Measurements from ENCODE around the gene HAGHL.

Gene HAGHL

DNA sequence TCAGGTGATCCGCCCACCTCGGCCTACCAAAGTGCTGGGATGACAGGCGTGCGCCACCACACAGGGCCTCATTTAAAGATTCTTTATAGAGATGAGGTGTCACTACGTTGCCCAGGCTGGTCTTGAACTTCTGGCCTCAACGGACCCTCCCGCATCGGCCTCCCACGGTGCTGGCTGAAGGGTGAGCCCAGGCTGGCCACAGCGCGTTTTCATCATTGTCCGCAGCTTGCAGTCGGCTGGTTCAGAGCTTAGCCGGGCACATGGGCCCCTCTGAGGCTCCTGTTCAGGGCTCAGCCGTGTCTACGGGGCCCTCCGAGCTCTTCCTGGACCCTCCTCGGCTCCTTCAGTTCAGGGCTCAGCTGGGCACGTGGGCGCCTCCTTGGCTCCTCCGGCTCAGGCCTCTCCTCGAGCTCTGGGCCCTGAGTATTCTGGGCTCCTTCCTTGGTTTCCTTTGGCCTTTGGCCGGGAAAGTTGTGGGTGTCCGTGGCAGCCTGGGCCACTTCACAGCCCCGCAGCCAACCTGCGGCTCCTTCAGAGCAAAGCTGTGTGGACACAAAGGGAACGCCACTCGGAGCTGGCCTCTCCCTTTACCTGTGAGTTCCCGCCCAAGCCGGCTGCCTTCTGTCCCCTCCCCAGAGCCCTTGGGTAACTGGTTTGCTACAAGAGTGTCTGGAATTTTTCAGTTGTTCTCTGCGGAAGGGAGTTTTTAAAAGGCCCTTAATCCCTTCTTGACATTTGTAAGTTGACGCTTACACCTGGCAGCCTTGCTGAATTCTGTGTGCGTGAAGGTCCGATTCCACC, 32.4 kb downstream of the HAGHL start:
- no peak for DNase-seq (ENCODE audit: low spot score)

DNA sequence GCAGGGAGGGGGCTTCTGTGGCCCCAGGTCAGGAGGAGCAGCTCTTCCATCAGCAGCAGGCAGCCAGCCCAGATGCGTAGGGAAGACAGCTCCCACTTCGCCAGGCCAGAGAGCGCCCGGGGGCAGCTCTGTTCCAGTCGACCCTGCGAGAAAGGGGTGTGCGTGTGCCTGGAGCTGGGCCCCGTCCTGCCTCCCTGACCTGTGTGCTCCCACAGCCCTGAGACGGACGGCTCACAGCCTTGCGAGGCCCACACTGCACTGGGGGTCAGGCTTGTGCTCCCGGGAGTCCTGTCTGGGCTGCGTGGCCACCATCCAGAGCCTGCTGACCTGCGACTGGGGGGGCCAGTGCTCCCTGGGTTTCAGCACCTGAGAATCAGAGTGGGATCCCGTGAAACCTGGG, 33.2 kb downstream of the HAGHL start:
- no peak for DNase-seq (ENCODE audit: low spot score)

DNA sequence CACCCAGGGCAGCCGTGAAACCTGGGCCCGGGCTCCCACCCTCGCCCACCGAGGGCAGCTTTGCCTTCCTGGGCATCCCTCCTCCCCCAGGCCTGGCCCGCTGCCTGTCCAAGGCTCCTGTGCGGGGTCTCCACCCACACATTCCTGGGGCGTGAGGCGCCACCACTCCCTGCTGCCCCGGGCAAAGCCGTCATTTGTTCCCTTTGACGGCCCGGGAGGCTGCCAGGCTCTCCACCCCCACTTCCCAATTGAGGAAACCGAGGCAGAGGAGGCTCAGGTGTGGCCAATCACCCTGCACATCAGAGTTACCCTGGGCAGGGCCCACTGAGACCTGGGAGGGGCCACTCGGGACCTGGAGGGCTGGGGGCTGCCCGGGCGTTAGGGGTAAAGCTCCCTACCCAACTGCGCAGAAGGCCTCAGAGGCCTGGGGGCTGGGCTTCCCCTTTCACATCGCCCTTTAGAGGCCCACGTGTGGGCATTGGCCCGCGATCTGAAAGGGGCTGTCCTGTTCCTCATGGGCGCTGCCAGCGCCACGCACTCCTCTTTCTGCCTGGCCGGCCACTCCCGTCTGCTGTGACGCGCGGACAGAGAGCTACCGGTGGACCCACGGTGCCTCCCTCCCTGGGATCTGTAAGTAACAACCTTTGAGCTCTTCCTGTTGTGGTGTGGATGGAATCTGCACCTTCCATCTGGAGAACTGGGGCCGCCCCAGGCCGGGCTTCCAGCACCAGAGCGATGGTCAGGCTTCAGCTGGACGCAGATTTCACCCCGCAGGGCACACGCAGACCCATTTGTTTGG, 33.8 kb downstream of the HAGHL start, which contains the start of gene MSLN:
TSS of gene MSLN (plus strand) at position 190 of the 799 bp plus-strand sequence. CDS start 1,947 bp downstream, outside the sequence.
- no peak for DNase-seq (ENCODE audit: low spot score)

DNA sequence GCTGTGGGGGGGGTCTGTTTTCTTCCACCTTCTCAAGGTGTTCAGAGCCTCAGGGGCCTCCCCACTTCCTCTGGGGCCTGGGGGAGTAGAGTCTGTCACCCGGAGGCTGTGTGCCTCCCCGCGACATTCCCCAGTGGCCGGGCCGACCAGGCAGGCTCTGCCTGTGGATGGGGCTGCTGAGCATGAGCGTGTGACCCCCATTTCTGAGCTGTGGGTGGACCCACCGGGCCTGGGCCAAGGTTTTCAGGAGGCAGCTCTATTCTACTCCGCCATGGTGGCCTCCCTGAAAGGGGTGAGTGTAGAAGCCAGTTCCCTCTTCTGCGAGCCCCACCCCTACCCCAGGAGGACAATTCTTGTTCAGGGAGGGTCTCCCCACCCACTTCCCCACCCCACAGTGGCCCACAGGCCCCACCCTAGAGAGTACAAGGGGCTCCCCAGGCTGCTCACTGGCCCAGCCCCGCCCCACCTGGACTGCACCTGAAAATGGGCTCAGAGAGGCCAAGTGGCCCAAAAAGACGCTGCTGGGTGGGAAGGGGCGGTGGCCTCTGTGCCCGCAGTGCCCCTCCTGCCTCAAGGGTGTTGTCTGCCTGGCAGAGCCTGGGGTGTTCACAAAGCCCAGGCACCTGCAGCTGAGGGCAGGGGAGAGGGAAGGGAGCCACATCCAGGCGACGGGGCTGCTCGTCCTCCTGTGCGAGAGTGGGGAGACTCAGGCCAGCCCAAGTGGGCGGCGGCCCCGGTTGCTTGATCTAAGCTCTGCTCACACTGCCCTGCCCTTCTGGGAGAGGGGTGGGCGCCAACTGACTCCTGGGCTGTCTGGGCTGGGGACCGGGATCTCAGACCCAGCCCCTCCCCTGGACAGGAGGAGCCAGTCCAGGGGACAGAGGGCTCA, 35.0 kb downstream of the HAGHL start:
- DNase-seq (ENCODE audit: low spot score): no peak

DNA sequence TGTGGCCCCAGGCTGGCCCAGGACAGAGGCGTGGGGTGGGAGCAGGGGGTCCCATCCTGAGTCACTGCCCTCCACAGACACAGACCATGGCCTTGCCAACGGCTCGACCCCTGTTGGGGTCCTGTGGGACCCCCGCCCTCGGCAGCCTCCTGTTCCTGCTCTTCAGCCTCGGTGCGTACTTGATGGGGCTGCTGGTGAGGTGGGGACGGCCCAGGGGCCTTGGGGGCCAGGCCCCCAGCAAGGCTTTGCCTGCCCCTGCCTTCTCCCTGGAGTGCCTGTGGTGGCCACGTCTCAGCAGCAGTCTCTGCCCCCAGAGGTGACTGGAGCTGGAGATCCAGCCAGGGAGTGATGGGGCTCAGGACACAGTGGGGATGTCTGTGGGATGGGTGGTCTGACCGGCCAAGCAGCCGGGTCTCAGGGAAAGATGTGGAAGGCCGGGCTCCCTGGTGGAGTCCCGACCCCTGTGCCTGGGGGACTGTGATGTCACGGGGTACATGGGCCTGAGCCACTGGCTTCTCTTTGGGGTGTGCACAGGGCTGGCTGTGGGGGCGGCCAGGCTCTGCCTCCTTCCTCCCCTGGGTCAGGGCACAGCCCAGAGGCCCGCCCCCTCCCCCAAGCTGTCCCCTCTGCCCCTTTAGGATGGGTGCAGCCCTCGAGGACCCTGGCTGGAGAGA, 35.8 kb downstream of the HAGHL start:
- DNase-seq (ENCODE audit: low spot score): no peak

DNA sequence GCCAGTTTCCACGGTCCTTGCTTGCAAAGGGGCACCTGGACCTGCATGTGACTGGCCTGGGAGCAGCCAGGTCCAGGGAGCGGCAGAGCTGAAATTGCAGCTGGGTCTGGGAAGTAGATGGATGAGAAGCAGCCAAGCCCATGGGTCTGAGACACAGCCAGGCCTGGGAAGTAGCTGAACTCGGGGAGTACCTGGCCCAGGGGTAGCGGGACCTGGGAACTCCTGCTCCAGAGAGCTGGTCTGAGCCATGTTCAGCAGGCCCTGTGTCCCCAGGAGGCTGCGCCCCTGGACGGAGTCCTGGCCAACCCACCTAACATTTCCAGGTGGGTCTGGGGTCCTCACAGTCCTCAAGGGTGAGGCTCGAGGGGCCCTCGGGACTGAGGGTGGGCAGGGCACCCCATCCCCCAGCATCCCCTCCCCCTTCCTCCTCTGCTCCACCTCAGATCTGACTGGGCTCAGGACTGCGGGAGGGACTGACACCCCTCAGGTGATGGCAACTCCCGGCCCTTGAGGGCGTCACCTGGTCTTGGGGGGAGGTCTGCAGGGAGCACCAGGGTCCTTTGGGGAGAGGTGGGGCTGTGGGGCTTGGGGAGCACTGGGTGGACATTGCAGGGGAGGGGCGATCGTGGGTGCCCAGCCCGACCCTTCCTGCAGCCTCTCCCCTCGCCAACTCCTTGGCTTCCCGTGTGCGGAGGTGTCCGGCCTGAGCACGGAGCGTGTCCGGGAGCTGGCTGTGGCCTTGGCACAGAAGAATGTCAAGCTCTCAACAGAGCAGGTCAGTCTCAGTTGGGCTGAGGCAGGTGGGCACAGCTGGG, 36.7 kb downstream of the HAGHL start:
- DNase-seq (ENCODE audit: low spot score): no peak

DNA sequence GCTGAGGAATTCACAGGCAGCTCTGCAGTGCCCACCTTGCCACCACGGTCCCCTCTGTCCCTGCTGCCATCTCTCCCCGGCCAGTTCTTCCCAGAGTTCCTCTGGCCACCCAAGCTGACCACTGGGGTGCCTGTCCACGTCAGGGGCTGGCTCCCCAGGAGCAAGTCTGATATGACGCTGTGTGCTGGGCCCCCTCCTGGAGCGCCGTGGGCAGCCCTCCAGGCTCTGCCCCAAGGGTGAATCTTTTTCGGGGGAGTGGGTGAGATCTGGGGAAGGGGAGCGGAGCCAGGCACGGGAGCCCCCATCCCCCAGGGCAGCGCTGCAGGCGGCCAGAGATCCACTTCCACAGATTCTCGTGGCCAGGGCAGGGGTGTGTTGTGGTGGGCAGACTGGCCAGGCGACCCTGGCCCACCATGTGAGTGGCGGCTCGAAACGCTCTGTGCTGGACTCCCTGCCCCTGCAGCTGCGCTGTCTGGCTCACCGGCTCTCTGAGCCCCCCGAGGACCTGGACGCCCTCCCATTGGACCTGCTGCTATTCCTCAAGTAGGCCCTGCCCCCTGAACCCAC, 37.4 kb downstream of the HAGHL start:
- no peak for DNase-seq (ENCODE audit: low spot score)

DNA sequence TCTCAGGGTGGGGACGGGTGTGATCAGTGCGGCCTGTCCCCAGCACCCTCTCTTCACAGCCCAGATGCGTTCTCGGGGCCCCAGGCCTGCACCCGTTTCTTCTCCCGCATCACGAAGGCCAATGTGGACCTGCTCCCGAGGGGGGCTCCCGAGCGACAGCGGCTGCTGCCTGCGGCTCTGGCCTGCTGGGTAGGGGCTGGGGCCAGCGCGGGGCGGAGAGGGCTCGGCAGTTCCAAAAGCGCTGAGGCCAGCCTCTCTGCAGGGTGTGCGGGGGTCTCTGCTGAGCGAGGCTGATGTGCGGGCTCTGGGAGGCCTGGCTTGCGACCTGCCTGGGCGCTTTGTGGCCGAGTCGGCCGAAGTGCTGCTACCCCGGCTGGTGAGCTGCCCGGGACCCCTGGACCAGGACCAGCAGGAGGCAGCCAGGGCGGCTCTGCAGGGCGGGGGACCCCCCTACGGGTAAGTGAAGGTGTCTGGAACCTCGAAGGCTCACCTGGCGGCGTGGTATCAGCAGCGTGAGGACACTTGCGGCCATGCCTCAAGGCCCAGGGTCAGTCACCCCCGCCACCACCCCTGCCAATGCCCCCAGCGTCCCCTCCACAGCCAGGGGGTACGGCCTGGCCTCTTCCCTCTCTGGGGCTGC, 38.1 kb downstream of the HAGHL start:
- DNase-seq (ENCODE audit: low spot score): no peak

DNA sequence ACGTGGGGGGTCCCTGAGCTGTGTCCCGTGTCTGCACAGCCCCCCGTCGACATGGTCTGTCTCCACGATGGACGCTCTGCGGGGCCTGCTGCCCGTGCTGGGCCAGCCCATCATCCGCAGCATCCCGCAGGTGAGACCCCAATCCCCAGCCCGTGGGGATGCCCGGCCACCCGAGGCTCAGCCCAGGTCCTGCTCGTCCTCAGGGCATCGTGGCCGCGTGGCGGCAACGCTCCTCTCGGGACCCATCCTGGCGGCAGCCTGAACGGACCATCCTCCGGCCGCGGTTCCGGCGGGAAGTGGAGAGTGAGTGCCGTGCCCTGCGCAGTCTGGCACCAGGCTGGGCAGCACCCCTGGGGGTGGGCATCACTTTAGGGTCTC, 38.6 kb downstream of the HAGHL start:
- DNase-seq (ENCODE audit: low spot score): no peak

DNA sequence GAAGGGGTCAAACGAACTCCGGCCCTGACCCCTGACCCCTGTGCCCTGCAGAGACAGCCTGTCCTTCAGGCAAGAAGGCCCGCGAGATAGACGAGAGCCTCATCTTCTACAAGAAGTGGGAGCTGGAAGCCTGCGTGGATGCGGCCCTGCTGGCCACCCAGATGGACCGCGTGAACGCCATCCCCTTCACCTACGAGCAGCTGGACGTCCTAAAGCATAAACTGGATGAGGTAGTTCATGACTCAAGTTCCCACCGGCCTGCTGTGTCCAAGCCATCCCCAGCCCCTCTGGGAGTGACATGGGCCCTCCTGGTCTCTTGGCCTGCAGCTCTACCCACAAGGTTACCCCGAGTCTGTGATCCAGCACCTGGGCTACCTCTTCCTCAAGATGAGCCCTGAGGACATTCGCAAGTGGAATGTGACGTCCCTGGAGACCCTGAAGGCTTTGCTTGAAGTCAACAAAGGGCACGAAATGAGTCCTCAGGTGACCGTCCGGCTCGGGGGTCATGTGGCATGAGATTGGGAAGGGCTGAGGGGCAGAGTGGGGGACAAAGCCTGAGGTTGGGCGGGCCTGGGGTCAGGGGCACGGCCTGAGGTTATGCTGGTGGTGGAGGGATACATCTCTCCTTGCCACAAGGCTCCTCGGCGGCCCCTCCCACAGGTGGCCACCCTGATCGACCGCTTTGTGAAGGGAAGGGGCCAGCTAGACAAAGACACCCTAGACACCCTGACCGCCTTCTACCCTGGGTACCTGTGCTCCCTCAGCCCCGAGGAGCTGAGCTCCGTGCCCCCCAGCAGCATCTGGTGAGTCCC, 39.3 kb downstream of the HAGHL start:
- no peak for DNase-seq (ENCODE audit: low spot score)

DNA sequence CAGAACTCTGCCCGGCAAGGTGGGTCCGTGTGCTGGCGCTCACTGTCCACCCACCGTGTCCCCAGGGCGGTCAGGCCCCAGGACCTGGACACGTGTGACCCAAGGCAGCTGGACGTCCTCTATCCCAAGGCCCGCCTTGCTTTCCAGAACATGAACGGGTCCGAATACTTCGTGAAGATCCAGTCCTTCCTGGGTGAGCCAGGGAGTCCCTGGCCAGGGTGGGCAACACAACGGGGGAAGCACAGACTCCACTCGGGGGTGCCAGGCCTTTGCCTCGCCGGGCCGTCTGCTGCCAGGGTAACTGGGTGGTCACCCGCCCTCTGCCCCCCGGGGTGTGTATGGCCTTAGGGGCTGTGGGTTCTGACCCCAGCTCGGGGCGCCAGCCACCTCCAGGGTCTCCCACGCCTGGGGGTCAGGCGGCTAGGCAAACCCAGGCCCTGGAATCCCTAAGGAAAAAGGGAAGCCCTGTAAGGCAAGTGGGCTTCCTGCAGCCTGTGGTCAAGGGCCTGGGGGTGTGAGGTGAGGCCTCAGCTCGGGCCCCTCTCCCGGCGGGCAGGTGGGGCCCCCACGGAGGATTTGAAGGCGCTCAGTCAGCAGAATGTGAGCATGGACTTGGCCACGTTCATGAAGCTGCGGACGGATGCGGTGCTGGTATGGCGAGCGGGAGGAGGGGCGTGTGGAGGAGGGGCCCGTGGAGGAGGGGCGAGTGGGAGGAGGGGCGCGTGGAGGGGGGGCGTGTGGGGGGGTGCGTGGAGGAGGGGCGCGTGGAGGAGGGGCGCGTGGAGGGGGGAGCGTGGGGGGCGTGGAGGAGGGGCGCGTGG, 40.1 kb downstream of the HAGHL start:
- DNase-seq (ENCODE audit: low spot score): no peak

DNA sequence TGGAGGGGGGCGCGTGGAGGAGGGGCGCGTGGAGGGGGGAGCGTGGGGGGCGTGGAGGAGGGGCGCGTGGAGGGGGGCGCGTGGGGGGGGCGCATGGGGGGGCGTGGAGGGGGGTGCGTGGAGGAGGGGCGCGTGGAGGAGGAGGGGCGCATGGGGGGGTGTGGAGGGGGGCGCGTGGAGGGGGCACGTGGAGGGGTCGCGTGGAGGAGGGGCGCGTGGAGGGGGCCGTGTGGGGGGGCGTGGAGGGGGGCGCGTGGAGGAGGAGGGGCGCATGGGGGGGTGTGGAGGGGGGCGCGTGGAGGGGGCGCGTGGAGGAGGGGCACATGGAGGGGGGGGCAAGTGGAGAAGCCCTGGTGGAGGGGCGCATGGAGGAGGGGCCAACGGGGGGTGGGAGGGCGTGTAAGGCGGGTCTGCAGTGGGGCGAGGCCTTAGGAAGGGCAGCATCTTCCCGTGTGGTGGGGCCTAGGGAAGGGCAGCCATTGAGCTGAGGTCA, 40.9 kb downstream of the HAGHL start:
- no peak for DNase-seq (ENCODE audit: low spot score)

DNA sequence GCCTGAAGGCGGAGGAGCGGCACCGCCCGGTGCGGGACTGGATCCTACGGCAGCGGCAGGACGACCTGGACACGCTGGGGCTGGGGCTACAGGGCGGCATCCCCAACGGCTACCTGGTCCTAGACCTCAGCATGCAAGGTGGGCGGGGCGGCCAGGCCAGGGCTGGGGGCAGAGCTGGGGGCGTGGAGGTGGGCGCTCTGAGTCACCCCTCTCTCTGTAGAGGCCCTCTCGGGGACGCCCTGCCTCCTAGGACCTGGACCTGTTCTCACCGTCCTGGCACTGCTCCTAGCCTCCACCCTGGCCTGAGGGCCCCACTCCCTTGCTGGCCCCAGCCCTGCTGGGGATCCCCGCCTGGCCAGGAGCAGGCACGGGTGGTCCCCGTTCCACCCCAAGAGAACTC, 41.5 kb downstream of the HAGHL start:
- DNase-seq (ENCODE audit: low spot score): no peak

DNA sequence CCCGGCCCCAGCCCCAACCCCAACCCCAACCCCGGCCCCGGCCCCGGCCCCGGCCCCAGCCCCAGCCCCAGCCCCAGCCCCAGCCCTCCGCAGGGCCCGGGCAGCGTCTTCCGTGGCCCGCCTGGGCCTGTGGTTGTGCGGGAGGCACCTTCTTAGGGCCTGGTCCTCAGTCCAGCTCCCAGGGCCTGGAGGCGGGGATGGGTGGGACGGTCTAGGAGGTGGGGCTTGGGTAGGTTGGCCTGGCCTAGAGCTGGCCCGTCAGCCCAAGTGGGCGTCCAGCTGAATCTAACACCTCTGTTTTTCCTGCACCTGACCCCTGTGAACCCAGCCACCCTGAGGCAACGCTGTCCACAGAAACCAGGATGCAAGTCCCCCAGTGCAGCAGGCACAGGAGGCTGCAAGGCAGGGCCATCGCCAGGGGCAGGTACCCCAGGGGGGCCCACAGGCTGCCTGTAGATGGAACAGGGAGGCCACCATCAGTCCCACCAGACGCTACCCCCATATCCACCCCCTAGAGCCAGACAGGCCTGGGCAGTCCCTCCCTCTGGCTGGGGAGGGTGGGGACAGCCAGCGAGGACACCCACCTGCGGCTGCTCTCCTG, 42.4 kb downstream of the HAGHL start:
- DNase-seq (ENCODE audit: low spot score): no peak

DNA sequence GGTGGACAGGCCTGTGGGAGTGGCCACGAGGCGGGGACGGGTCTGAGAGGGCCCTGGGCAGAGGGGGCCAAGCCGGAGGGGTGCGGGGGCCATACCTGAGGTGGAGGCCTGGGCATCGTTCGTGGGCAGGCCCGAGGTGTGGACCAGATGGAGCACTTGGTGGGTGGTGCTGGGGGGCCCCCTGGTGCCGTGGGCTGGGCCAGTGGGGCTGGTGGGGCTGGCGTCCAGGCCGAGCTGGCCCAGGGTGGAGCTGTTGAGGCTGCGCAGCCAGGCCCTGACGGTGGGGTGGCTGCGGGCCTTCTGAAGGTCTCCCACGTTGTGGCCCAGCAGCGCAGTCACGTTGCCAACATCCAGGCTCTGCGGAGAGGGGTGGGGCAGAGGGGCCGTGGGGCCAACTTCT, 43.0 kb downstream of the HAGHL start:
- DNase-seq (ENCODE audit: low spot score): no peak

DNA sequence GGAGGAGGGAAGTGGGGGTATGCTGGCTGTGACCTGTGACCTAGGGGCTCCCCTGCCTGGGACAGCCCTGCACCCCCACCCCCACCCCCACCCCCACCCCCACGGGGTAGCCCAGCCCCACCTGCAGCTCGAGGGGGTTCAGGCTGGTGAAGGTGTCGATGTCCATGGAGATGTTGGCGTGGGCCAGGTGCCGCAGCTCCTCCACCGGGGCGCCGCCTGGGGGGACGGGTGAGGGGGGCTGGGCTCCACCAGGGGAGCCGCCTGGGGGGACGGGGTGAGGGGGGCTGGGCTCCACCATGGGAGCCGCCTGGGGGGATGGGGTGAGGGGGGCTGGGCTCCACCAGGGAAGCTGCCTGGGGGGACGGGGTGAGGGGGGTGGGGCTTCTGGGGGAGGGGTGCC, 43.5 kb downstream of the HAGHL start:
- DNase-seq (ENCODE audit: low spot score): no peak

DNA sequence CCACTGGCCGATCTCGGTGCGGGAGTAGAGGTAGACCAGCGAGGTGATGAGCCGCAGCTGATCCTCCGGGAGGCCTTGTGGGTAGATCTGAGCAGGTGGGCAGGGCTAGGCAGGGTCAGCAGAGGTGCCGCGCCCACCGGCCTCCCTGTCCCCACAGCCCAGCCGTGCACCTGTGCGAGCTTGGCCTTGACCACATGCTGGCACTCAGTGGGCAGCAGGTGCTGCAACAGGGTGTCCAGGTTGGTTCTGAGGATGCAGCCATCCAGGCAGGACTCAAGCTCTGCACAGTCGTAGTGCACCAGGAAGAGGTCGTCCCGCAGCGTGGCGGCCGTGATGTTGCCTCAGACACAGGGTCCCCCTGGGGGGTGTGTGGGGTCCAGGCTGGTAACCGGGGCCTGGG, 46.1 kb downstream of the HAGHL start:
- DNase-seq (ENCODE audit: low spot score): no peak

Measured in COLO829 (cell line).